Activated naive CD8-positive, alpha-beta T cell treated with anti-CD3 and anti-CD28 coated beads, Interleukin-2, amount 50 U/mL, for 24 hours (primary cell): ENCODE measurements around the gene ANKRD9.
"Not testable (repeated sequence)": the region's sequence is repeated elsewhere in the genome, so short reads cannot be mapped to it uniquely, and the experiment has no call there.

Experiments
- ATAC-seq: fragments of 150-1000 bp; cut with Tn5 transposase; one replicate; pipeline ENCODE4 v1.10.0; 2021
- DNase-seq: peaks from one replicate; pipeline ENCODE4 v3.0.0; 2021
- H3K27ac Mint-ChIP-seq: one replicate; pipeline ENCODE4 v1.8.0; 2021; ENCODE audit warnings: mild to moderate bottlenecking, mixed read lengths
- H3K27me3 Mint-ChIP-seq: one replicate; pipeline ENCODE4 v1.8.0; 2021; ENCODE audit warnings: mixed read lengths
- H3K36me3 Mint-ChIP-seq: one replicate; pipeline ENCODE4 v1.8.0; 2021; ENCODE audit warnings: low read depth, mixed read lengths
- H3K4me1 Mint-ChIP-seq: one replicate; pipeline ENCODE4 v1.8.0; 2021; ENCODE audit warnings: mixed read lengths
- H3K4me3 Mint-ChIP-seq: one replicate; pipeline ENCODE4 v1.8.0; 2021; ENCODE audit warnings: mild to moderate bottlenecking, moderate library complexity, mixed read lengths
- H3K9me3 Mint-ChIP-seq: one replicate; pipeline ENCODE4 v1.8.0; 2021; ENCODE audit warnings: mixed read lengths

ANKRD9 gene

DNA sequence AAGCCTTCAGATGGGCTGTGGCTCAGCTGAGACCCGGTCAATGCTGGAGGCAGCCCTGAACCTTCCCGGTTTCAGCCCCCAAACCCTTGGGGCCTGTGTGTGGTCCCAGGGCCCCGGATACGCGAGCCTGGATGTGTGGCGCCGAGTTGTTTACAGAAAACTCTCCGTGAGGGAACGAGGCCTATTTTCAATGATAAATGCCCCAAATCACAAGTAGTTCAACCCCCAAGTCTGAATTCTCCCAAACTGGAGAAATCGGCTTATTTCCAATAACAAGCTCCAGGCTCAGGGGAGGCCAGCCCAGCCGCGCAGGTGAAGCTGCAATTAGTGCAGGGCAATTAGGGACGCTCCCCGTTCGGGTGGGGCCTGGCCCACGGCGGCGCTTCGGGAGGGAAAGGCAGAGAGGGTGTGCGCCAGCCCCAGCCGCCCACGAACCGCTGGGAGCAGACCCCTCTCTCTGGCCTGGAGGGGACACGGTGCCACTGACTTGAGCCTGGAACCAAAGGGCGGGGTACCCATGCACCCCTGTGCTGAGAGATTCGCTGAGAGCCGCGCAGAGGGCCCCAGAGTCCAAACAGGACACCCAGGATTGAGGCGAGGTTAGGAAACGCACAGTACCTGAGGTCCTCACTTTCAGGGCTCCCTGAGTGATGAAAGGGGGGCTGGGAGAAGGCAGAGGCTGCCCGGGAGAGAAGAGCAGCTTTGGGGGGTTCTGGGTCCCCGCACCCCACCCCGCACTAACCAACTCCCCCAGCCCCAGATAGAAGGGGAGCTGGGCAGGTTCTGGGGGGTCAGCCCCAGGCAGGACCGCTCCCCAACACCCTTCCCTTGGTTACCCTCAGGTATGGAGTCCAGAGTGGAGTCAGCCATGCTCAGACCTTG lies 14.2 kb upstream of the ANKRD9 start:
- DNase-seq (no peak), ATAC-seq (no peak)
- Mint-ChIP-seq H3K36me3 (no peaks in the 10 kb centered on the region), H3K9me3 (no peaks in the 10 kb centered on the region), H3K27ac (no peak overlapping the region), H3K4me3 (peak overlapping the region; percentile 87), H3K27me3 (peaks cover 2% of the 10 kb centered on the region), H3K4me1 (peaks cover 32% of the 10 kb centered on the region)

DNA sequence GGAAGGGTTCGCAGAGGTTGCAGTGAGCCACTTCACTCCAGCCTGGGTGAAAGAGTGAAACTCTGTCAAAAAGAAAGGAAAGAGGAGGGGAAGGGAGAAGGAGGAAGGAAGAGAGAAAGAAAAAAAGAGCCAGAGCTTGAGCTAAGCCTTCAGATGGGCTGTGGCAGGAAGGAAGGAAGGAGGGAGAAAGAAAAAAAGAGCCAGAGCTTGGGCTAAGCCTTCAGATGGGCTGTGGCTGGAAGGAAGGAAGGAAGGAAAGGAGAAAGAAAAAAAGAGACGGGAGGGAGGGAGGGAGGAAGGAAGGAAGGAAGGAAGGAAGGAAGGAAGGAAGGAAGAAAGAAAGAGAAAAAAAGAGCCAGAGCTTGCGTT lies 13.6 kb upstream of the ANKRD9 start:
- Mint-ChIP-seq H3K9me3 (no peaks in the 10 kb centered on the region), H3K4me3 (peak overlapping the region; percentile 45), H3K27ac (no peak overlapping the region), H3K36me3 (no peaks in the 10 kb centered on the region), H3K27me3 (peaks cover 2% of the 10 kb centered on the region), H3K4me1 (peaks cover 32% of the 10 kb centered on the region)
- DNase-seq (no peak), ATAC-seq (no peak)

DNA sequence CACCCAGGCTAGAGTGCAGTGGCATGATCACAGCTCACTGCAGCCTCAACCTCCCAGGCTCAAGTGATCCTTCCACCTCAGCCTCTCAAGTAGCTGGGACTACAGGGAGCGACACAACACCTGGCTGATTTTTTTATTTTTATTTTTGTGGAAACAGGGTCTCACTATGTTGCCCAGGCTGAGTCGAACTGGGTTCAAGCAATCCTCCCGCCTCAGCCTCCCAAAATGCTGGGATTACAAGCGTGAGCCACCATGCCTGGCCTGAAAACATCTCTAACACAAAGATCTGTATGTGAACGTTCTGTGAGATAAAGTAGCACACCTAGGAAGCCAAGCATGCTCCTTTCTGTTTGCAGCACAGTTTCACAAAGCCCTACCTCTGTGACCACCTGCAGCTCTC lies 10.1 kb upstream of the ANKRD9 start:
- peaks cover 12% of the 10 kb centered on the region for H3K27me3 Mint-ChIP-seq
- DNase-seq, ATAC-seq, H3K27ac Mint-ChIP-seq, H3K36me3 Mint-ChIP-seq, H3K4me3 Mint-ChIP-seq, H3K9me3 Mint-ChIP-seq: not testable (repeated sequence)
- H3K4me1 Mint-ChIP-seq = peaks cover 18% of the 10 kb centered on the region

DNA sequence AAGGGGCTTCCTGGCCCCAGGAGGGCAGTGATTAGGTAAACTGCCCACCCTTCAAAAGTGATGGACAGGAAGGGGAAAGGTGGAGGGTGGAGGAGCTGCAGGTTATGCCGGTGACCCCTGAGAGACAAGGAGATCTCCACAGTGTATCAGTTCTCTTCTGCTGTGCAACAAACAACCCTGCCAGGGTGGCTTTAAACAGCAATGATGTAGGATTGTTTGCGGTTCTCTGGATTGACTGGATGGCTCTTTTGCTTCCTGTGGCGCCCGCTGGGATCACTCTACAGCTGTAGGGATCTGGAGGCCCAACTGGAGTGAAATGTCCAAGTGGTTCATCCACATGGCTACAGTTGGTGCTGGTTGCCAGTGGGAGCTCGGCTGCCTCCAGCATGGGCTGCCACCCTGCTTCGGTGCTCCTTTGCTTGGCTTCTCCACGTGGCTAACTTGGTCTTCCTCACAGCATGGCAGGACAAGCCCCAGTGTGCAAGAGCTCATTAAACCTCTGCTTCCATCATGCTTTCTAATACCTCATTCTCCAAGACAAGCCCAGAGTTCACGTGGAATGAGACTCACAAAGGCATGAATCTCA lies 8.6 kb upstream of the ANKRD9 start:
- DNase-seq (no peak), ATAC-seq (no peak)
- peaks cover 12% of the 10 kb centered on the region for H3K27me3 Mint-ChIP-seq
- no peaks in the 10 kb centered on the region for H3K9me3 Mint-ChIP-seq
- H3K4me3 Mint-ChIP-seq = peak overlapping the region; percentile 61
- no peaks in the 10 kb centered on the region for H3K36me3 Mint-ChIP-seq
- no peak overlapping the region for H3K27ac Mint-ChIP-seq
- peaks cover 6% of the 10 kb centered on the region for H3K4me1 Mint-ChIP-seq

DNA sequence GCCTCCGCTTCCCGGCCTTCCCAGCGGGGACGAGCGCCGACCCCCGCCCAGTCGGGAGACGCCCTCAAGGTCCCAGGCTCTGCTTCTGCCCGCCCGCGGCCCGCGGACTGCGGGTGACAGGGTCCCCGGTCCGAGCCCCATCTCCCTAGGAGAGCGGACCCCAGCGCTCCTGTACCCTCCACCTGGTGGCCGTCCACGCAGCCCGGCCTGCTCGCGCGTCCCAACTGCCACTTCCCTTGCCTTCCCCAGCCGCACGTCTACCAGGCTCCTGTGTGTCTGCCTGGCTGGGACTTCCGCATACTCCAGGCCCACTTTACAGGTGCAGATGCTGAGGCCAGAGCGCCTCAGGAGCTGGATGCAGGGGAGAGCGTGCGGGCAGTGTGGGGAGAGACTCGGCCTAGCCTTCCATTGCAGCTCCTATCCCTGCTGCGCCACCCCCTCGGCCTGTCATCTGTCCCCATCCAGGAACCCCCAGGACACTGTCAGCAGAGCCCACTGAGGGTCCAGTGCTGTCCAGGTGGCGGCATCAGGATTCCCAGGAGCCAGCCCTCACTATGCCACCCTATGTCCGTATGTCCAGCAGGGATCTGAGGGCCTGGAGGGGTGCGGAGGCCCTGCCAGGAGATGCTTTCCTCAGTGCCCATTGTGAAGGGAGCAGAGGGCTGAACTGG lies 8.0 kb upstream of the ANKRD9 start:
- Mint-ChIP-seq H3K4me1 (peaks cover 3% of the 10 kb centered on the region), H3K4me3 (peak overlapping the region; percentile 61), H3K27me3 (peaks cover 11% of the 10 kb centered on the region), H3K9me3 (no peaks in the 10 kb centered on the region), H3K27ac (no peak overlapping the region), H3K36me3 (no peaks in the 10 kb centered on the region)
- DNase-seq = no peak
- ATAC-seq = no peak

DNA sequence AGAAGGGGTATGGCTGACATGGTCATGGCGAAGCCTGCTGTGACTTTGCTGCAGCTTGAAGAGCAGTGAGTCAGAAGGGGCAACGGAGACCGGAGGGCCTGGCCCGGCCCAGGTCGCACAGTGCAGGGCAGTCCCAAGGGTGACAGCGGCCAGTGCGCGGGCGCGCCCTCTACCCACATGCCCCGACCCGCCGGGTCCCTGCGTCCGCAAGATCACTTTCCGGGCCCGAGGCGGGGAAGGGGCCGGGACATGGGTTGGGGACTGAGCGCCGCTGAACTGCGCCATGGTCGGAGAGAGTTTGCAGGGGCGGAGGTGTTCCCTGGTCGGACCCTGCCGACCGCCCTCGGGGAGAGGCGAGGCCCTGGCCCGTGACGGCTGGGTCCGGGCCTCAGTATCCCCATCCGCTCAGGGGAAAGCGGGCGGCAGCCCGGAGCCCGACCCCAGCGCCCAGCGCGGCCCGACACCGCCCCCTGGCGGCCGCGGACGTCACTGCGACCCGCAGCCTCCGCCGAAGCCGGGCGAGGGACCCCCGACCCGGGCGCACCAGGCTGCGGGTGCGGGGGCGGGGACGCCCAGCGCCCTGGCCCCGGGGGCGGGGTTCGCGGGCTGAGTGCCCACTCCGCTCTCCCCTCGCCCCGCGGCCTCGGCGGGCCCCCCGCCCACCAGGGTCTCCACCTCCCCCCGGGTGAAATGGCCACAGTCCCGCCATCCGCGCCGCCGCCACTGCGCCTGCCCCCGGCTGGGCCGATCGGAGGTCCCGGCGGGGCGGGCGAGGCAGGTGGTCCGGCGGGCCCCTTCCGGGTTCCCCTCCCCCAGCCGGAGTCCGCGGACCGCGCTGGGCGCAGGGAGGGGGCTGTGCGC lies 7.2 kb upstream of the ANKRD9 start:
- peak; percentile 78 for DNase-seq
- no peaks in the 10 kb centered on the region for H3K9me3 Mint-ChIP-seq
- H3K27ac Mint-ChIP-seq = no peak overlapping the region
- no peaks in the 10 kb centered on the region for H3K36me3 Mint-ChIP-seq
- ATAC-seq = peak; percentile 63
- H3K4me3 Mint-ChIP-seq = peak overlapping the region; percentile 80
- peaks cover 3% of the 10 kb centered on the region for H3K4me1 Mint-ChIP-seq
- H3K27me3 Mint-ChIP-seq = peaks cover 11% of the 10 kb centered on the region

DNA sequence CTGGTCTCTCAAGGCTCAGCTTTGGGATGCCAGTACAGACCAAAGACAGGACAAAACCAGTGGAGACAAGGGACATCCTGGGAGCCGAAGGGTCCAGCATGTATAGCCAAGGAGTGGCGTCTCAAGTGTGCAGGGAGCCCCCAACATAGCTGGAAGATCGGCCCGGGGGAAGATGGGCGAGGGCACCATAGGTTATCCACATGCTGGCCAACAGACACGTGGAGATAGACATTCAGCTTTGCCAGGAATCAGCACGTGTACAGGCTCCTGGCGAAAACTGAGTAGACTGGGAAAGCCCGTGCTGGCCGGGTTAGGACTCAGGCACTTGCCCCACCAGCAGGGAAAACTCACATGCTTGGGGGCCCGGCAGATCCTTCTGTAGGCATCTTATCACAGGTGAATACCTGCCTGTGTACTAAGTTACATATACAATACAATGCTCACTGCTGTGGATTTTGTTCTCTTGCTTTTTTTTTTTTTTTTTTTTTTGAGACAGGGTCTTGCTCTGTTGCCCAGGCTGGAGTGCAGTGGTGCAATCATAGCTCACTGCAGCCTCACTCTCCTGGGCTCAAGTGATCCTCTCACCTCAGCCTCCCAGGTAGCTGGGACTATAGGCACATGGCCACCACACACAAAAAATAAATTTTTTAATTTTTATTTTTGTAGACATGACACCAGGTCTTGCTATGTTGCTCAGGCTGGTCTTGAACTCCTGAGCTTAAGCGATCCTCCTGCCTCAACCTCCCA lies 5.6 kb upstream of the ANKRD9 start:
- no peak overlapping the region for H3K27ac Mint-ChIP-seq
- no peak overlapping the region for H3K4me3 Mint-ChIP-seq
- no peak for ATAC-seq
- peaks cover 11% of the 10 kb centered on the region for H3K27me3 Mint-ChIP-seq
- H3K36me3 Mint-ChIP-seq = no peaks in the 10 kb centered on the region
- H3K9me3 Mint-ChIP-seq = no peaks in the 10 kb centered on the region
- H3K4me1 Mint-ChIP-seq = peaks cover 11% of the 10 kb centered on the region
- DNase-seq = no peak

DNA sequence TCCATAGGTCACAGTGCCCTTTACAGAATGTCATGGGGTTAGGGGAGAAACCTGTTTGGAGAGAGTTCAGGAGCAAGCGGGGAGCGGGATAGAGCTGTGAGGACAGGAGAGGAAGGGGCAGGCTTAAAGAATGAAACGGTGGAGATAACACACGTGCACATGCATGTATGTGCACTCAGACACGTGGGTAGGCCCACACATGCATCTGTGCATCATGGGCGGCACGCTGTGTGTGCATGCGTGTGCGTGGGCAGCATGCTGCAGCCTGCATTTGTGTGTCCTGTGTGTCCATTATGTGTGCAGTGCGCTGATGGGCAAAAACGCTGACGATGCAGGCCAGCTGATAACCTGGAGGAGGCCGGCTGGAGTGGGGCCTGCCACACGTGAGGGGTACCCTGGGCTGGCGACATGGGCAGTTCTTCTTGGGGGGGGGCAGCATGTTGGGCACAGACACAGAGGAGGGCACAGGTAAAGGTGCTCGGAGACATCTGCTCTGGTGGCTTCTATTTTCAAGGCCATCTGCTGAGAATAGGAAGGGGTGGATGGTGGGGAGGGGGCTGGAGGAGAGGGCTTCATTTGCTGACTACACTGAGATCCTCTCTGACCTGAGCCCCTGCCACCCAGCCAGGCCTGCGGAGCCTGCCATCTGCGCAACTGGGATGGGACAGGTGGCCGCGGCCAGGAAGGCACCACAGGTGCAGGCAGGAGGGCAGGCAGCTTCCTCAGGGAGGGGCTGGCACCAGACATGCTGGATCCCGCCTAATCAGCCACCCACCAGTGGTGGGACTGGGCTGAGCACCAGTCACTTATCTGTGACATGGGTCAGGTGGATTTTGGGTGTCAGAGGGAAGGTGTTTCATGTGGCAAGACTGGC lies 4.6 kb upstream of the ANKRD9 start:
- no peak overlapping the region for H3K27ac Mint-ChIP-seq
- ATAC-seq (no peak), DNase-seq (no peak)
- H3K4me3 Mint-ChIP-seq = no peak overlapping the region
- H3K9me3 Mint-ChIP-seq = no peaks in the 10 kb centered on the region
- H3K27me3 Mint-ChIP-seq = peaks cover 11% of the 10 kb centered on the region
- H3K36me3 Mint-ChIP-seq = no peaks in the 10 kb centered on the region
- peaks cover 12% of the 10 kb centered on the region for H3K4me1 Mint-ChIP-seq

DNA sequence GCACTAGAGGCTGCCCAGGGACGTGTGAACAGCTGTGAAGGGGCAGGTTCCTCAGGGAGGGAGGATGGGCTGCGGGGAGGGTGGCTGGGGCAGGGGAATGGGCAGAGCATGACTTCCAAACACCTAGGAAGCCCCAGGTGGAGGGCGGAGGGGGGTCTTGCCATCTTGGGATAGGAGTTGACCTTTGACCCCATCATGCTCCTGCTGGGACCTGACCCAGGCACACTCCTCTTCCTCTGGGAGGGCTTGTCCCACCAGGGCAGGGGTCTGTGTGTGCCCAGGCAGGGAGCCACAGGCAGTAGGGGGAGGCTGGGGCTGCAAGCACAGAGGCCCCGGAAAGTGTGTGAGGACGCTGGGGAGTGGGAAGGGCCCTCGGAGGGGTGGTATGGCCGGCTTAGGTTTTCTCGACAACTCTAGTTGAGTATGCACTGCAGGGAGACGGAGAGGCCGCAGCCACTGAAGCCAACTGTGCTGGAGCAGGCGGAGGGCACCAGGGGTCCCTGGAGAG lies 3.3 kb upstream of the ANKRD9 start:
- Mint-ChIP-seq H3K36me3 (peaks cover 2% of the 10 kb centered on the region), H3K27ac (no peak overlapping the region), H3K4me1 (peaks cover 14% of the 10 kb centered on the region), H3K27me3 (peaks cover 8% of the 10 kb centered on the region), H3K9me3 (no peaks in the 10 kb centered on the region), H3K4me3 (no peak overlapping the region)
- ATAC-seq (no peak), DNase-seq (no peak)

DNA sequence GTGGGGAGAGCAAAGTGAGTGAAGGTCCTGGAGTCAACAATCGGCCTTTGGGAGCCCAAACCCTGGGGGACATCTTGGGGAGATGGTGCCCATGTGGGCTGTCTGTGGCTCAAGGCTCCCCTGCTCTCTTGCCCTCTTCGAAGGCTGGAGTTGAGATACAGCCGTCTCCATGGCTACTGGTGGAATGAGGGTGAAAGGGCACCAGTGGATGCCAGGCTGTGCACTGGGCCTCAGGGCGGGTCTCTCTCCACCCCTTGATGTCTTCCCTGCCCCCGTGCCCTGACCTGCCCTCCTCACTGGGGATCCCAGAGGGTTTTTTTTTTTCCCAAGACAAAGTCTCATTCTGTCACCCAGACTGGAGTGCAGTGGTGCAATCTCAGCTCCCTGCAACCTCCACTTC lies 2.0 kb upstream of the ANKRD9 start:
- H3K27me3 Mint-ChIP-seq = peaks cover 3% of the 10 kb centered on the region
- DNase-seq (no peak), ATAC-seq (no peak)
- no peak overlapping the region for H3K4me3 Mint-ChIP-seq
- H3K36me3 Mint-ChIP-seq = peaks cover 2% of the 10 kb centered on the region
- peaks cover 14% of the 10 kb centered on the region for H3K4me1 Mint-ChIP-seq
- H3K27ac Mint-ChIP-seq = no peak overlapping the region
- H3K9me3 Mint-ChIP-seq = no peaks in the 10 kb centered on the region

DNA sequence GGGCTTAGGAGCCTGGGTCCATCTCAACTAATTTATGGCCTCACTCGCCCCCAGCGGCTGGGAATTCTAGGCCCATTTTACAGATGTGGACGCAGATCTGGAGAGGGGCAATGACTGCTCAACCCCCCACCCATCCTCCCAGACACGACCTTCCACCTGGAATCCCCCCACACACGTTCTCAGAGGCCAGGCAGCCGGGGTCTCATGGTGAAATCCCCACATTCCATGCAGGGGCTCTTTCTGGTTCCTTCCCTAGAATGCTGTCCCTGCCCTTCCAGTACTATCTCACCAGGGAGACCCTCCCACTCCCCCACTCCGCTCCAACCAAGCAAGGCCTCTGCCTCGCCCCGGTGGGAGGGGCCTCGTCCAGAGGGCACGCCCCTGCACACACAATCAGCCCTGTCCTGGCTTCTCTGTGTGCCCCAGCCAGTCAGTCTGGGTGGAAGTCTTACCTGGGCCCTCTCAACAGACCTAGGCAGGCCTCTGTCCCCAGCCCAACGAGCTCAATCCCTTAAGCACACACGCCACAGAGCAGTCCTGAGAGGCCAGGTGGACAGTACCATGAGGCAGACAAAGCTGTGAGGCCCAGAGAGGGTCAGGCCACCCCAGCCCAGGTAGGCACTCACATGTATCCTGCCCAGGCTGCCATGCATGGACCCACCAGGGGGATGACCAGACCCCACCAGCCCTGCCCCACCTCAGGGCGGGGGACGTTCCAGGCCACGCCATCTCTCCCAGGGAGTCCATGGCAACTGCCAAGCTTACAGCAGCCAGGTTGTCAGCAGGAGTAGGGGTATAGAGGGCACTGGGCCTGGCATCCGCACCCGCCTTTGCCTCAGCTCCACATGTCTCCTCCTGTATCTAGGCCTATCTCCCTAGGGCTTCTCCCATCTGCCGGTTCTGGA lies 1.3 kb upstream of the ANKRD9 start:
- Mint-ChIP-seq H3K36me3 (peaks cover 2% of the 10 kb centered on the region), H3K4me3 (peak overlapping the region; percentile 76), H3K9me3 (no peaks in the 10 kb centered on the region), H3K4me1 (peaks cover 11% of the 10 kb centered on the region), H3K27ac (no peak overlapping the region), H3K27me3 (no peaks in the 10 kb centered on the region)
- no peak for ATAC-seq
- peak; percentile 49 for DNase-seq
